WTC11 (cell line): Measurements from ENCODE around the gene HAPLN3. TPM values are rescaled to one million over a fixed set of nuclear protein-coding genes. Genes with fewer than 3 reads are reported as not detected.

Experiments used
- ATAC-seq: fragments of 200-7000 bp; cut with Tn5 transposase; 2 replicates; pipeline ENCODE4 v1.10.0; 2021; ENCODE audit warnings: mild to moderate bottlenecking, moderate library complexity
- CTCF ChIA-PET: fragments of 300-600 bp; sonication (Branson Sonifier 250); formaldehyde crosslinking; loops from one replicate; lab custom pipeline; 2021; ENCODE audit warnings: antibody characterized with exemption; lab: Charles Lee
- POLR2A ChIA-PET: fragments of 350-600 bp; sonication (Branson Sonifier 250); formaldehyde crosslinking; loops from one replicate; lab custom pipeline; 2021; ENCODE audit warnings: antibody characterized with exemption; lab: Charles Lee
- DNase-seq: peaks from one replicate; pipeline ENCODE4 v3.0.0; 2021; ENCODE audit warnings: low spot score
- H3K27ac Mint-ChIP-seq: 2 replicates; pipeline ENCODE4 v1.8.0; 2021; ENCODE audit warnings: mixed read lengths
- H3K27me3 Mint-ChIP-seq: 2 replicates; pipeline ENCODE4 v1.8.0; 2021; ENCODE audit warnings: low read depth, mild to moderate bottlenecking, moderate library complexity, mixed read lengths
- H3K36me3 Mint-ChIP-seq: 2 replicates; pipeline ENCODE4 v1.8.0; 2021; ENCODE audit warnings: mixed read lengths
- H3K4me1 Mint-ChIP-seq: 2 replicates; pipeline ENCODE4 v1.8.0; 2022; ENCODE audit warnings: mixed read lengths
- H3K4me3 Mint-ChIP-seq: 2 replicates; pipeline ENCODE4 v1.8.0; 2021; ENCODE audit warnings: mild to moderate bottlenecking, moderate library complexity, mixed read lengths
- H3K9me3 Mint-ChIP-seq: 2 replicates; pipeline ENCODE4 v1.8.0; 2021; ENCODE audit warnings: mixed read lengths
- CREB1 ChIP-seq: sonication (generic); formaldehyde crosslinking; IDR thresholded peaks from 2 replicates; pipeline ENCODE4 v1.8.0; 2023; ENCODE audit warnings: mild to moderate bottlenecking, missing genetic modification reagents
- ELF4 ChIP-seq: sonication (generic); formaldehyde crosslinking; IDR thresholded peaks from 2 replicates; pipeline ENCODE4 v1.8.1; 2022; ENCODE audit warnings: low read depth, mild to moderate bottlenecking, moderate library complexity, missing genetic modification reagents
- EMX1 ChIP-seq: fragments of 250-450 bp; sonication (Bioruptor Pico); IDR thresholded peaks from 2 replicates; pipeline ENCODE4 v1.8.0; 2021; ENCODE audit warnings: mild to moderate bottlenecking
- ETV6 ChIP-seq: sonication (generic); formaldehyde crosslinking; IDR thresholded peaks from 2 replicates; pipeline ENCODE4 v1.8.1; 2022; ENCODE audit warnings: mild to moderate bottlenecking, missing genetic modification reagents
- IRF2 ChIP-seq: sonication (generic); formaldehyde crosslinking; IDR thresholded peaks from 2 replicates; pipeline ENCODE4 v1.8.0; 2022; ENCODE audit warnings: low read depth, missing genetic modification reagents, borderline replicate concordance
- JUN ChIP-seq: sonication (generic); formaldehyde crosslinking; IDR thresholded peaks from 2 replicates; pipeline ENCODE4 v1.8.0; 2023; ENCODE audit warnings: mild to moderate bottlenecking, missing genetic modification reagents
- MXD4 ChIP-seq: fragments of 250-450 bp; sonication (Bioruptor Pico); IDR thresholded peaks from 2 replicates; pipeline ENCODE4 v1.8.0; 2021; ENCODE audit warnings: mild to moderate bottlenecking, moderate library complexity, borderline replicate concordance
- MYBL2 ChIP-seq: sonication (generic); formaldehyde crosslinking; IDR thresholded peaks from 2 replicates; pipeline ENCODE4 v1.8.1; 2023; ENCODE audit warnings: mild to moderate bottlenecking, moderate library complexity, missing genetic modification reagents
- NFATC4 ChIP-seq: fragments of 250-450 bp; sonication (Bioruptor Pico); IDR thresholded peaks from 2 replicates; pipeline ENCODE4 v1.9.0; 2021; ENCODE audit warnings: mild to moderate bottlenecking
- NFE2L1 ChIP-seq: sonication (generic); formaldehyde crosslinking; IDR thresholded peaks from 2 replicates; pipeline ENCODE4 v1.8.1; 2023; ENCODE audit warnings: missing genetic modification reagents
- NR3C1 ChIP-seq: sonication (generic); formaldehyde crosslinking; conservative IDR thresholded peaks from 2 replicates; pipeline ENCODE4 v1.8.1; 2023; ENCODE audit warnings: low read depth, mild to moderate bottlenecking, missing genetic modification reagents
- OVOL2 ChIP-seq: fragments of 250-450 bp; sonication (Bioruptor Pico); IDR thresholded peaks from 2 replicates; pipeline ENCODE4 v1.9.0; 2021; ENCODE audit warnings: mild to moderate bottlenecking, borderline replicate concordance
- PRRX2 ChIP-seq: fragments of 250-450 bp; sonication (Bioruptor Pico); IDR thresholded peaks from 2 replicates; pipeline ENCODE4 v1.8.0; 2021; ENCODE audit warnings: mild to moderate bottlenecking
- RELA ChIP-seq: sonication (generic); formaldehyde crosslinking; IDR thresholded peaks from 2 replicates; pipeline ENCODE4 v1.8.1; 2022; ENCODE audit warnings: missing genetic modification reagents, mild to moderate bottlenecking, borderline replicate concordance
- SMAD4 ChIP-seq: sonication (generic); formaldehyde crosslinking; IDR thresholded peaks from 2 replicates; pipeline ENCODE4 v1.8.0; 2022; ENCODE audit warnings: mild to moderate bottlenecking, missing genetic modification reagents
- ZBTB21 ChIP-seq: sonication (generic); formaldehyde crosslinking; IDR thresholded peaks from 2 replicates; pipeline ENCODE4 v1.8.1; 2023; ENCODE audit warnings: mild to moderate bottlenecking, missing genetic modification reagents, borderline replicate concordance
- ZNF121 ChIP-seq: sonication (generic); formaldehyde crosslinking; IDR thresholded peaks from 2 replicates; pipeline ENCODE4 v1.8.0; 2023; ENCODE audit warnings: missing genetic modification reagents
- ZNF219 ChIP-seq: sonication (generic); formaldehyde crosslinking; IDR thresholded peaks from 2 replicates; pipeline ENCODE4 v1.8.0; 2023; ENCODE audit warnings: missing genetic modification reagents, mild to moderate bottlenecking, borderline replicate concordance
- ZNF263 ChIP-seq: sonication (generic); formaldehyde crosslinking; IDR thresholded peaks from 2 replicates; pipeline ENCODE4 v1.8.1; 2022; ENCODE audit warnings: low read depth, mild to moderate bottlenecking, moderate library complexity, missing genetic modification reagents
- ZNF396 ChIP-seq: fragments of 250-450 bp; sonication (Bioruptor Pico); IDR thresholded peaks from 2 replicates; pipeline ENCODE4 v1.8.0; 2021; ENCODE audit warnings: mild to moderate bottlenecking, moderate library complexity, borderline replicate concordance
- ZNF671 ChIP-seq: fragments of 250-450 bp; sonication (Bioruptor Pico); IDR thresholded peaks from 2 replicates; pipeline ENCODE4 v1.8.0; 2021; ENCODE audit warnings: mild to moderate bottlenecking
- total RNA-seq: library from RNA; stranded (reverse); gene quantifications from 3 replicates; pipeline ENCODE4 v1.2.3, GENCODE V29; 2021
- TF ChIP-seq, protein P1 (sequence below): sonication (generic); formaldehyde crosslinking; IDR thresholded peaks from 2 replicates; pipeline ENCODE4 v1.8.1; 2023; ENCODE audit warnings: mild to moderate bottlenecking, missing genetic modification reagents, moderate library complexity
- TF ChIP-seq, protein P2 (sequence below): sonication (generic); formaldehyde crosslinking; IDR thresholded peaks from 2 replicates; pipeline ENCODE4 v1.8.1; 2022; ENCODE audit warnings: mild to moderate bottlenecking, moderate library complexity, missing genetic modification reagents
- TF ChIP-seq, protein P3 (sequence below): sonication (generic); formaldehyde crosslinking; conservative IDR thresholded peaks from 2 replicates; pipeline ENCODE4 v1.8.1; 2022; ENCODE audit warnings: mild to moderate bottlenecking, missing genetic modification reagents
- TF ChIP-seq, protein P4 (sequence below): sonication (generic); formaldehyde crosslinking; IDR thresholded peaks from 2 replicates; pipeline ENCODE4 v1.8.1; 2023; ENCODE audit warnings: mild to moderate bottlenecking, missing genetic modification reagents
- TF ChIP-seq, protein P5 (sequence below): fragments of 250-450 bp; sonication (Bioruptor Pico); IDR thresholded peaks from 2 replicates; pipeline ENCODE4 v1.9.0; 2021; ENCODE audit warnings: mild to moderate bottlenecking, borderline replicate concordance

Gene HAPLN3
- total RNA-seq, 1 experiment from 2014 or later = 50.6 TPM

DNA sequence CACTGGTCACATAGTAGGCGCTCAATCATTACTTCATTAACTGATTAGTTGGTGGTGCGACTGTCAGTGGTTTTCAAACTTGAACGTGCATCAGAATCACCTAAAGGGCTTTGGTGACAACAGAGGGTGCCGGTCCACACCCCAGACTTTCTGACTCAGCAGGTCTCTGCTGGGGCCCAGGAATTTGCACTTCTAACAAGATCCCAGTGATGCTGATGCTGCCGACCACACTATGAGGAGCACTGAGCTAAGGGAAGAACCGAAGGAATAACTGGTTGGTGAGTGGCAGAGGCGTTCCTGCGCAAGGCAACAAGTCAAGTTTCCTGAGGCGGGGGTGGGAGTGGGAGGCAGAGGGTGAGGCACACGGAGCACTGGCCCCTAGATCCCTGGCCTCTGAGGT is 18.8 kb downstream of the HAPLN3 start:
- peaks cover 15% of the 10 kb centered on the region for H3K36me3 Mint-ChIP-seq
- CTCF ChIA-PET = interaction anchor here (0.7 to 1.8 kb wide), 3 partner anchors 273 to 371 kb away, joined by 3 read pairs; no protein-coding TSS in a partner anchor
- no peaks in the 10 kb centered on the region for H3K27me3 Mint-ChIP-seq
- ATAC-seq = no peak
- no peaks in the 10 kb centered on the region for H3K9me3 Mint-ChIP-seq
- no peak for DNase-seq
- H3K27ac Mint-ChIP-seq = no peak overlapping the region
- POLR2A ChIA-PET = no interaction called here
- no peak overlapping the region for H3K4me3 Mint-ChIP-seq
- TF ChIP-seq ZNF219 (CRISPR knock-in tag) = no peak
- TF ChIP-seq, protein P1, sequence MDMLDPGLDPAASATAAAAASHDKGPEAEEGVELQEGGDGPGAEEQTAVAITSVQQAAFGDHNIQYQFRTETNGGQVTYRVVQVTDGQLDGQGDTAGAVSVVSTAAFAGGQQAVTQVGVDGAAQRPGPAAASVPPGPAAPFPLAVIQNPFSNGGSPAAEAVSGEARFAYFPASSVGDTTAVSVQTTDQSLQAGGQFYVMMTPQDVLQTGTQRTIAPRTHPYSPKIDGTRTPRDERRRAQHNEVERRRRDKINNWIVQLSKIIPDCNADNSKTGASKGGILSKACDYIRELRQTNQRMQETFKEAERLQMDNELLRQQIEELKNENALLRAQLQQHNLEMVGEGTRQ (CRISPR knock-in tag) = no peak
- TF ChIP-seq CREB1 (CRISPR knock-in tag) = no peak
- no peak for TF ChIP-seq NR3C1 (CRISPR knock-in tag)
- TF ChIP-seq ELF4 (CRISPR knock-in tag) = no peak
- no peak for TF ChIP-seq SMAD4 (CRISPR knock-in tag)
- no peak for TF ChIP-seq RELA
- no peak for TF ChIP-seq ZNF396
- no peak for TF ChIP-seq OVOL2 (CRISPR knock-in tag)
- H3K4me1 Mint-ChIP-seq = peaks cover 7% of the 10 kb centered on the region

DNA sequence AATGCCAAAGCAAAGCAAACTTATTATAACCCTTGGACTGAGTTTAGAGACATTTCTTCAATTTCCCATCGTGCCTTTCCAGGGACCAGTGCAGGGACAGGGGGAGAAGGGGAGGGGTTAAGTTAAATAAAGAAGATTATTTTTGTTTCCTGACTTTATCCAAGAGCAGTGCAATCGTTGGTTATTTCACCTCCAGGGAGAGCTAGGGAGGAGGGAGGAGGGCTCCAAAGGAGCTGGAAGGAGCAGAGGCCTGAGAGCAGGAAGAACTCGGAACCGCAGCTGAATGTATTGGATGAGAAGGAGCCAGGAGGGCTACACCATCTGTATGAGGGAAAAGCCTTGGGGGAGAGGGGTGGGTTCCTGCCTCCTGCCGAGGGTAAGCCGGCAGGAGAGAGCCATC is 20.7 kb downstream of the HAPLN3 start:
- TF ChIP-seq NFATC4 (CRISPR knock-in tag) (no peak), ZNF263 (CRISPR knock-in tag) (no peak), MYBL2 (CRISPR knock-in tag) (no peak), OVOL2 (CRISPR knock-in tag) (no peak), IRF2 (CRISPR knock-in tag) (no peak), PRRX2 (CRISPR knock-in tag) (no peak), ZNF121 (CRISPR knock-in tag) (no peak), JUN (CRISPR knock-in tag) (no peak), ZBTB21 (no peak), ZNF671 (CRISPR knock-in tag) (no peak)
- TF ChIP-seq, protein P2, sequence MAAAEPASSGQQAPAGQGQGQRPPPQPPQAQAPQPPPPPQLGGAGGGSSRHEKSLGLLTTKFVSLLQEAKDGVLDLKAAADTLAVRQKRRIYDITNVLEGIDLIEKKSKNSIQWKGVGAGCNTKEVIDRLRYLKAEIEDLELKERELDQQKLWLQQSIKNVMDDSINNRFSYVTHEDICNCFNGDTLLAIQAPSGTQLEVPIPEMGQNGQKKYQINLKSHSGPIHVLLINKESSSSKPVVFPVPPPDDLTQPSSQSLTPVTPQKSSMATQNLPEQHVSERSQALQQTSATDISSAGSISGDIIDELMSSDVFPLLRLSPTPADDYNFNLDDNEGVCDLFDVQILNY (CRISPR knock-in tag) = no peak
- TF ChIP-seq, protein P1 (CRISPR knock-in tag) = no peak
- TF ChIP-seq, all 79 proteins: peak for 0
- no peak overlapping the region for H3K4me3 Mint-ChIP-seq
- ChIA-PET POLR2A (interaction anchor here (1.0 kb wide), 1 partner anchor 9 kb away, joined by 3 read pairs; no protein-coding TSS in a partner anchor), CTCF (interaction anchor here (1.0 kb wide), 2 partner anchors 213 to 217 kb away, joined by 3 read pairs; partner anchors contain the start of gene ABHD2)
- peaks cover 4% of the 10 kb centered on the region; the same call in 1 of the 2 replicates for H3K27me3 Mint-ChIP-seq
- no peak for ATAC-seq
- no peak overlapping the region for H3K27ac Mint-ChIP-seq
- H3K9me3 Mint-ChIP-seq = peaks cover 6% of the 10 kb centered on the region; the same call in 1 of the 2 replicates
- H3K36me3 Mint-ChIP-seq = peaks cover 4% of the 10 kb centered on the region
- peaks cover 7% of the 10 kb centered on the region for H3K4me1 Mint-ChIP-seq
- no peak for DNase-seq

DNA sequence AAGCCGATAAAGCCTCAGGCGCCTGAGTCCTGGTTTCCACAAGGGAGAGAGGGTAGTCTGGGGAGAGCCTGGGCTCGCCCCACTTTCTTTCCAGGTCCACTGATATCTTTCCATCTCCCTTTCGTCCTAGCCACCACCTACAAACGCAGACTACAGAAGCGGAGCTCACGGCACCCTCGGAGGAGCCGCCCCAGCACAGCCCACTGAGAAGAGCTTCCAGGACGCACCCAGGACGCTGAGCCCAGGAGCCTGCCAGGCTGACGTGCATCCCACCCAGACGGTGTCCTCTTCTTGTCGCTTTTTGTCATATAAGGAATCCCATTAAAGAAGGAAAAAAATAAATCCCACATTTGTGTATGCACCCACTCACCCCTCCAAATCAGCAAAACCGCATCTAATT is 21.1 kb downstream of the HAPLN3 start:
- ChIA-PET CTCF (interaction anchor here (1.0 kb wide), 2 partner anchors 214 to 216 kb away, joined by 3 read pairs; partner anchors contain the start of gene ABHD2), POLR2A (interaction anchor here (1.0 kb wide), 1 partner anchor 9 kb away, joined by 3 read pairs; no protein-coding TSS in a partner anchor)
- no peak overlapping the region for H3K4me3 Mint-ChIP-seq
- H3K4me1 Mint-ChIP-seq = peaks cover 7% of the 10 kb centered on the region
- ATAC-seq (no peak), DNase-seq (no peak)
- H3K27me3 Mint-ChIP-seq = peaks cover 4% of the 10 kb centered on the region; the same call in 1 of the 2 replicates
- H3K9me3 Mint-ChIP-seq = peaks cover 6% of the 10 kb centered on the region; the same call in 1 of the 2 replicates
- no peak overlapping the region for H3K27ac Mint-ChIP-seq
- H3K36me3 Mint-ChIP-seq = peaks cover 4% of the 10 kb centered on the region
- no peak for TF ChIP-seq ZNF263 (CRISPR knock-in tag)
- TF ChIP-seq JUN (CRISPR knock-in tag) = no peak
- TF ChIP-seq MXD4 (CRISPR knock-in tag) = no peak
- no peak for TF ChIP-seq EMX1 (CRISPR knock-in tag)
- no peak for TF ChIP-seq ETV6 (CRISPR knock-in tag)
- TF ChIP-seq, protein P3, sequence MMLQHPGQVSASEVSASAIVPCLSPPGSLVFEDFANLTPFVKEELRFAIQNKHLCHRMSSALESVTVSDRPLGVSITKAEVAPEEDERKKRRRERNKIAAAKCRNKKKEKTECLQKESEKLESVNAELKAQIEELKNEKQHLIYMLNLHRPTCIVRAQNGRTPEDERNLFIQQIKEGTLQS (CRISPR knock-in tag) = no peak
- TF ChIP-seq, protein P4, sequence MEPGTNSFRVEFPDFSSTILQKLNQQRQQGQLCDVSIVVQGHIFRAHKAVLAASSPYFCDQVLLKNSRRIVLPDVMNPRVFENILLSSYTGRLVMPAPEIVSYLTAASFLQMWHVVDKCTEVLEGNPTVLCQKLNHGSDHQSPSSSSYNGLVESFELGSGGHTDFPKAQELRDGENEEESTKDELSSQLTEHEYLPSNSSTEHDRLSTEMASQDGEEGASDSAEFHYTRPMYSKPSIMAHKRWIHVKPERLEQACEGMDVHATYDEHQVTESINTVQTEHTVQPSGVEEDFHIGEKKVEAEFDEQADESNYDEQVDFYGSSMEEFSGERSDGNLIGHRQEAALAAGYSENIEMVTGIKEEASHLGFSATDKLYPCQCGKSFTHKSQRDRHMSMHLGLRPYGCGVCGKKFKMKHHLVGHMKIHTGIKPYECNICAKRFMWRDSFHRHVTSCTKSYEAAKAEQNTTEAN (CRISPR knock-in tag) = no peak
- TF ChIP-seq NFE2L1 (CRISPR knock-in tag) = no peak
- TF ChIP-seq, protein P5, sequence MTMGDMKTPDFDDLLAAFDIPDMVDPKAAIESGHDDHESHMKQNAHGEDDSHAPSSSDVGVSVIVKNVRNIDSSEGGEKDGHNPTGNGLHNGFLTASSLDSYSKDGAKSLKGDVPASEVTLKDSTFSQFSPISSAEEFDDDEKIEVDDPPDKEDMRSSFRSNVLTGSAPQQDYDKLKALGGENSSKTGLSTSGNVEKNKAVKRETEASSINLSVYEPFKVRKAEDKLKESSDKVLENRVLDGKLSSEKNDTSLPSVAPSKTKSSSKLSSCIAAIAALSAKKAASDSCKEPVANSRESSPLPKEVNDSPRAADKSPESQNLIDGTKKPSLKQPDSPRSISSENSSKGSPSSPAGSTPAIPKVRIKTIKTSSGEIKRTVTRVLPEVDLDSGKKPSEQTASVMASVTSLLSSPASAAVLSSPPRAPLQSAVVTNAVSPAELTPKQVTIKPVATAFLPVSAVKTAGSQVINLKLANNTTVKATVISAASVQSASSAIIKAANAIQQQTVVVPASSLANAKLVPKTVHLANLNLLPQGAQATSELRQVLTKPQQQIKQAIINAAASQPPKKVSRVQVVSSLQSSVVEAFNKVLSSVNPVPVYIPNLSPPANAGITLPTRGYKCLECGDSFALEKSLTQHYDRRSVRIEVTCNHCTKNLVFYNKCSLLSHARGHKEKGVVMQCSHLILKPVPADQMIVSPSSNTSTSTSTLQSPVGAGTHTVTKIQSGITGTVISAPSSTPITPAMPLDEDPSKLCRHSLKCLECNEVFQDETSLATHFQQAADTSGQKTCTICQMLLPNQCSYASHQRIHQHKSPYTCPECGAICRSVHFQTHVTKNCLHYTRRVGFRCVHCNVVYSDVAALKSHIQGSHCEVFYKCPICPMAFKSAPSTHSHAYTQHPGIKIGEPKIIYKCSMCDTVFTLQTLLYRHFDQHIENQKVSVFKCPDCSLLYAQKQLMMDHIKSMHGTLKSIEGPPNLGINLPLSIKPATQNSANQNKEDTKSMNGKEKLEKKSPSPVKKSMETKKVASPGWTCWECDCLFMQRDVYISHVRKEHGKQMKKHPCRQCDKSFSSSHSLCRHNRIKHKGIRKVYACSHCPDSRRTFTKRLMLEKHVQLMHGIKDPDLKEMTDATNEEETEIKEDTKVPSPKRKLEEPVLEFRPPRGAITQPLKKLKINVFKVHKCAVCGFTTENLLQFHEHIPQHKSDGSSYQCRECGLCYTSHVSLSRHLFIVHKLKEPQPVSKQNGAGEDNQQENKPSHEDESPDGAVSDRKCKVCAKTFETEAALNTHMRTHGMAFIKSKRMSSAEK (CRISPR knock-in tag) = no peak
